KOPT-K1 (cell line): ENCODE measurements around the gene SSR4.
"Not testable (repeated sequence)": the region's sequence is repeated elsewhere in the genome, so short reads cannot be mapped to it uniquely, and the experiment has no call there.

ENCODE experiments used
- H3K27ac ChIP-seq: fragments of 200-600 bp; sonication (generic); 2 replicates; pipeline ENCODE4 v1.5.1; 2016; ENCODE audit warnings: antibody characterized with exemption, mild to moderate bottlenecking, low read depth, low read length; ENCODE audit not compliant: poor library complexity, severe bottlenecking
- H3K36me3 ChIP-seq: fragments of 200-600 bp; sonication (generic); 2 replicates; pipeline ENCODE4 v1.5.1; 2017; ENCODE audit warnings: antibody characterized with exemption, mild to moderate bottlenecking, low read length, moderate library complexity; ENCODE audit not compliant: insufficient read depth
- H3K9me3 ChIP-seq: fragments of 200-600 bp; sonication (generic); 2 replicates; pipeline ENCODE4 v1.5.1; 2017; ENCODE audit warnings: antibody characterized with exemption, low read length, mild to moderate bottlenecking; ENCODE audit not compliant: insufficient read depth, poor library complexity, severe bottlenecking

The SSR4 gene

DNA sequence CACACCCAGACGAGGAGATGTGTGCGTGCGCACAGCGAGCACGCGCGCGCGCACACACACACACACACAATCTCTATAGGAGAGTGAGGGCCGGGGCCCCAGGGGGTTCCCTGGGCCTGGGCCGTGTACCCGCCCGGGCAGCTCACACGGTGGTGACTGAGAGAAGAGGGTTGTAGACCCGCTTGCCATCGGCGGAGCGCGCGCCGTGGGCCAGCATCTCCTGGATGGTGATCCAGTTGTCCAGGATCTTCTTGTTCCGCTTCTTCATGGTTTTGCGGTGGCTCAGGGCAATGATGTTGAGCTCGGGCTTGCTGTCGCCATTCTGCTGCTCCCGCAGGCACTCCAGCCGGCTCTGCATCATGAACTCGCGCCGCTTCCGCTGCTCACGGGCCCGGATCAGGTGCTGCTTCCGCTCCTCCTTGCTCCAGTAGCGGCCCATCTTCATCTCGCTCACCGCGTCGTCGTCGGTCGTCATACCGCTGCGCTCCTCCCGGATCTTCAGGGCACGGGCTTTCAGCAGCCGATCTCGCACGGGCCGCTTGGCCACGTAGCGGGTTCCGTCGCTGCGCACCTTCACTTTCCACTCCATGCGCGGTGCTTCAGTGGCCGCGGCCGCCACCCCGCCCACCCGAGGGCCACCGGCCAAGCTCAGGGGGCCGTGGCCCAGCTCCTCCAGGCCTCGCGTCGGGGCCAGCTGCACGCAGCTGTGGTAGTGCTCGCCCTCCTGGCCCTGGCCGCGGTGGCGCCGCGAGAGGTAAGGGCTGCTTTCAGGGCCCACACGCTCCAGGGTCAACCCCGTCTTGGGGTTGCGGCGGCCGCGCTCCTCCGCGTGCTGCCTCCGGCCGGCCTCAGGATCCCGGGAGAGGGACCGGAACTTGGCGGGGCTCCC, 9.0 kb downstream of the SSR4 start:
- H3K36me3 ChIP-seq, result peaks cover 11% of the 10 kb centered on the region
- H3K27ac ChIP-seq, result no peak overlapping the region
- no peaks in the 10 kb centered on the region for H3K9me3 ChIP-seq

DNA sequence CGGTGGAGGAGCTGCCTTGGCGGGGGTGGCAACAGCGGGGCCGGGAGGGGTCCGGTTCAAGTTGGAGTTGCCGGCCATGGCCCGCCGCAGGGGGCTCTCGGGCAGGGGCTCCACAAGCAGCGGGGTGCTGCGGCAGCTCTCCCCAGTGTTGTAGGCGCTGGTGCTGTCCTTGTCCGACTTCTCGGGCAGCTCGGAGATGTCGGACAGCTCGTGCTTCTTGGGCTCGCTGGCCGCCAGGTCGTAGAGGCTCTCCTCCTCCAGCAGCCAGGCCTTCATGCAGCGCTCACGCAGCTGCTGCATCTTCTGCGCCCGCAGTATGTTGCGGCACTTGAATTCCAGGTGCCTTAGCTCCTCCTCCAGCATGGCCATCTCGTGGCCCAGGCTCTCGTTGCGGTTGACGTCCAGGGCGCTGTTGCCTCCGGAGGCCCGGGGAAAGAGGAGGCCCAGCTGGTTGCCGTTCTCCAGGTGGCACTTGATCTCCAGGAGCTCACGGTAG, 9.7 kb downstream of the SSR4 start:
- Histone ChIP-seq H3K27ac (no peak overlapping the region), H3K9me3 (no peaks in the 10 kb centered on the region), H3K36me3 (peaks cover 4% of the 10 kb centered on the region; the same call in 1 of the 2 replicates)

DNA sequence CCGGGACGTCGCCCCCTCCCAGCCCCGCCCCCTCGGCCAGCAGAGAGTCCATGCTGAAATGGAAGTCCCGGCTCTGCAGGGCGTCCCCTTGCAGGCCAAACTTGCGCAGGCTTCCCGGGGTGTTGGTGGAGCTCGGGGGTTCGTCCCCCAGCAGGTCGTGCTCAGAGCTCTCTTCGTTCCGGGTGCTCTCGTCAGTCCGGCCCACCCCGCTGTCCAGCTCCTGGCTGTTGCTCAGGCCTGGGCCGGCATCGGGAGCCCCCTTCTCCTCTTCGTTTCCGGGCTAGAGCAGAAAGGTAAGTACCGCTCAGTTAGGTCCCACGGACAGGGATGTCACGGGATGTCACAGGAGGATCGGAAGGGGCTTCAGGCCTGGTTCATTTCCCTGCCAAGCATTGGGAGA, 10.2 kb downstream of the SSR4 start:
- Histone ChIP-seq H3K9me3 (no peaks in the 10 kb centered on the region), H3K36me3 (no peaks in the 10 kb centered on the region), H3K27ac (no peak overlapping the region)

DNA sequence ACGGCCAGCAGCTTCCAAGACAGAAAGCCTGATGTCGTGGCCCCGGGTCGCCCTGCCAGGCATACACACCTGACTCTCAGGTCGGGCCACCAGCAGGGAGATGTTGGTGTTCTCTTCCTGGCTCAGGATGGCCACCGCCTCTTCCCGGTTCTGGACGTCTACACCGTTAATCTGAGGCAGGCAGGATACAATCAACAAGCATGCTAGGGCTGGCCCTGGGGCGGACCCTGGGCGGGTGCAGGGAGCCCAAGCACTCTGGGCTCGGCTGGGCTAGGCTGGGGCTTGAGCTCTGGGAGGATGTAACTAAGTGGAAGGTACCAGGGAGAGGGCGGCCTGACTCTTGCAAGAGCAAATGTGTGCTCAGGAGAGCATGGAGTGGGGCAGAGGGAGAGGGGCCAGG, 11.0 kb downstream of the SSR4 start:
- H3K36me3 ChIP-seq, result no peaks in the 10 kb centered on the region
- no peak overlapping the region for H3K27ac ChIP-seq
- H3K9me3 ChIP-seq, result no peaks in the 10 kb centered on the region

DNA sequence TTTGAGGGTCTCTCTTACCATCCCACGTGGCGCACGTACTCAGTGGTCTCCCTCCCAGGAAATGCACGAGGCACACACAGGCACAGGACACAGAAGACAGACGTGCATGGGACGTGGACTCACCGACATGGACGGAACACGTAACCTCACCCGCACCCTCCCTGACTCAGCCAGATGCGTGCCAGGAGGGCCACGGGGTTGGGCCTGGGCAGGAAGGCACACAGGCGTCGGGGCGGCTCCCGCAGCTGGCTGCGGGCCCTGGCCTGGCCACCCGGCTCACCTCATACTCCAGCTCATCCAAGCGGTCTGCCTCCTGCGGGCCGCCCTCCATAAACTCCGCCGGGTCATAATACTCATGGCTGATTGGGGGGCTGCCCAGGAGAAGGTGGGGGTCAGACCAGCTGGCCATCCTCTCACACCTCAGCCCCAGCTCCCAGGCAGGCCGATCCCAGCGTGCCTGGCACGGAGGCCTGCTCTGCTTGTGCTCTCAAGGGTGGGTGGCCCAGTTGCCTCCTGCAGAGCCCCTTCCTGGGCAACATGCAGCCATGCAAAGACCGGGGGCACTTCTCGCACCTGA, 12.6 kb downstream of the SSR4 start:
- Histone ChIP-seq H3K36me3 (no peaks in the 10 kb centered on the region), H3K27ac (no peak overlapping the region), H3K9me3 (no peaks in the 10 kb centered on the region)

DNA sequence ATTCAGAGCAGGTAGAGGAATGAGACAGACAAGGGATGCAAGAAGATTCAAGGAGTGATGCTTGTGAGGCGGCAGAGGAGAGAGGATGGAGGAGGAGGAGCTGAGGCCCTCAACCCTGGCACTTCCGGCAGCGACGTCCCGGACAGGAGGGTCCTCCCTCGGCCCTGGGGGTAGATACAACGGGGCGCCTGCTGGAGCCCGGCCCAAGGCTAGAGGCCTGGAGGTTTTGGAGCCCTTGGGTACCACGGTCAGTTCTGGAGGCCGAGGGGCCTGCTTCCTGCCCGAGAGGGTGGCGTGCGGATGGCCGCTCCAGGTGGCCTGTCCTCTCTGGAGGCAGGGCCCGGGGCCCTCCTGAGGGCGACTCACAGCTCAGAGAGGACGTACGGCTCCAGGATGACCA, 13.5 kb downstream of the SSR4 start:
- H3K36me3 ChIP-seq, result no peaks in the 10 kb centered on the region
- H3K27ac ChIP-seq, result no peak overlapping the region
- no peaks in the 10 kb centered on the region for H3K9me3 ChIP-seq

DNA sequence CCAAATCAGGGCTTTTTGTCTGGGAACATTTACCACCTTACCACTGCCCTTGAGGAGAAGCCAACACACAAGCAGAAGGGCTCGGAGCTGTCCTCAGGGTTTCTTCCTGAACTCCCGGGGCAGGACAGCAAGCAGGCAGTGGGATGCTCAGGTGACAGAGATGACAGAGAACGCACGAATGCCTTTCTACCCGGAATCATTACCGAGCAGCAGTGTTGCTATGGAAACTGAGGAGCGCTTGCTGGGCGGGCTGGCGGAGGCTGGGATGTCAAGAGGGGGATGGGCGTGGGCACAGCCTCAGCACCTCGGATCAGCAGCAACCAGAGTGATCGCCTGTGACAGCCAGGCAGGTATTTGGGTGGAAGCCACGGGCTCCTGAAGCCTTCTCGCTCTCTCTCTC, 17.8 kb downstream of the SSR4 start:
- Histone ChIP-seq H3K27ac (no peak overlapping the region), H3K36me3 (no peaks in the 10 kb centered on the region), H3K9me3 (no peaks in the 10 kb centered on the region)

DNA sequence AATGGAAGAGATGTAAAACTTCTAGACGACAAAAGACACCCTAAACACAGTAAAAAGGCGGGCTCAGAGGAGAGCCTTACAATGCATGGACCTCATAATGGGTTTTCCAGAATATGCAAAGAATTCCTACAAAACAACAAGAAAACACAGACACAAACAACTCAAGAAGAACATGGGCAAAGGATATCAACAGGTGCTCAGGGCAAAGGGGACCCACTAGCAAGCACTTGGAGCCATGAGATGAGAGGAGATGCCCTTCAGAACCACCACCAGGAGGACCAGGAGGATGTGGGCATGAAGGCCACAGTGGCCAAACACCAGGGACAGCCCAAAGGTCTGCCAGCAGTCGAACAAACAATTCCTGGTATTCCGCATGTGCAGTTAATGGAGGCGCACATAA, 18.7 kb downstream of the SSR4 start:
- Histone ChIP-seq H3K9me3 (no peaks in the 10 kb centered on the region), H3K36me3 (no peaks in the 10 kb centered on the region), H3K27ac (no peak overlapping the region)

DNA sequence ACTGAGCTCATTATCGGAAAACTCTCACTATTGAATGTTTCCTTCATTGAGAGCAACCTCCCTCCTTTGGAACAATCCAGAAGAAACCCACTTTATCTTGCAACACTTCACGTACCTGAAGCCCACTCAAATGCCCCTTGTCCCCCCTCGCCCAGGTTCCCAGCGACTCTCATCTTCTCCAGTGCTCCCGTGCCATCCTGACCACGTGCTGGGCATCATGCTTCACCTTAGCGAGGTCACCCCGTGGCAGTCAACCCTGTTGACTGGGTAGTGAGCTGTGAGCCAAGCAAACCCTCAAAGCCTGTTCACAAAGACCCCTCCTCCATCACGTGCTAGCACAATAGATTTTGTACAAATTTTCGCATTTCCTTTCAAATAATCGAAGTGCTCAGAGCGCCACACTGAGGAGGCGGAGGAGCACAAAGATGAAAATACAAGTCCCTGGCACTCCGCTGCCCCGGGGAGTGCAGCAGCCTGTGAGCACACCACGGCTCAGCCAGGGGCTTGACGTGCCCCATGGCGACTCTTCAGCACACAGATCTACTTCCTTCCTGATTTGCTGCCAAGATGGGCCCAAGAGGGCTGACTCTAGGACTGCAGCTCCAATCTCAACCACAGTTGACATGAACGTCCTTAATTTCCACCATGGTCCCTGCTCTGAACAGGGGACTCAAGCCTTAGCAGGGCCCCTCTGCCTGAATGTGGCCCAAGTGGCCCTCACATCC, 20.3 kb downstream of the SSR4 start:
- Histone ChIP-seq H3K36me3 (no peaks in the 10 kb centered on the region), H3K27ac (no peak overlapping the region), H3K9me3 (no peaks in the 10 kb centered on the region)

DNA sequence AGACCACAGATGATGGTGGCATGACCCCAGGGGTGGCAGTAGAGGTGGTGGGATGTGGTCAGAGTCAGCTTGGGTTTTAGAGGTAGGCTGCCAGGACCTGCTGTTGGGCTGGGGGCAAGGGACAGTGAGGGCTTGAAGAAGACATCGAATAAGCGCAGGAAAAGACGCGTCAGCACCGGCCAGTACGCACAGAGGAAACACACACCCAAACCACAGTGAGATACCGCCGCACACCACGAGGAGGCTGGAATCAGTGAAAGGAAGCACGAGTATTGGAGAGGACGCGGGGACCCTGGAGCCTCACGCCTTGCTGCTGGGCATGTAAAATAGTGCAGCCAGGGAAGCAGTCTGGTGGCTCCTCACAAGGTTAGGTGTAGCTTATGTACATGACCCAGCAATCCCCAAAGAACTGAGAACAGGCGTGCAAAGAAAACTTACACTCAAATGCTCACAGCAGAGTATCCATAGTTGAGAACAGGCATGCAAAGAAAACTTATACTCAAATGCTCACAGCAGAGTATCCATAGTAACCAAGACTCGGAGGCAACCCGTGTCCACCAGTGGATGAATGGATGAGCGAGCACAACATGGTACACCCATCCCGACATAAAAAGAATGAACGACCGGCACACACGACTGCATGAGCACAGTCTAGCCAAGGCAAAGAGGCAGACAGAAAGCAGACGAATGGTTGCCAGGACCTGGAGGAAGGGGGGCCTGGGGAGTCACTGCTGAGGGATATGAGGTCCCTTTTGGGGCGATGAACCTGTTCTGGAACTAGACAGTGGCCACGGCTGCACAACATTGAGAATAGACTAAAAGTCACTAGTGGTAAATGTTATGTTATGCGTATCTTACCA, 22.6 kb downstream of the SSR4 start:
- no peaks in the 10 kb centered on the region for H3K36me3 ChIP-seq
- H3K9me3 ChIP-seq, result no peaks in the 10 kb centered on the region
- H3K27ac ChIP-seq, result no peak overlapping the region

DNA sequence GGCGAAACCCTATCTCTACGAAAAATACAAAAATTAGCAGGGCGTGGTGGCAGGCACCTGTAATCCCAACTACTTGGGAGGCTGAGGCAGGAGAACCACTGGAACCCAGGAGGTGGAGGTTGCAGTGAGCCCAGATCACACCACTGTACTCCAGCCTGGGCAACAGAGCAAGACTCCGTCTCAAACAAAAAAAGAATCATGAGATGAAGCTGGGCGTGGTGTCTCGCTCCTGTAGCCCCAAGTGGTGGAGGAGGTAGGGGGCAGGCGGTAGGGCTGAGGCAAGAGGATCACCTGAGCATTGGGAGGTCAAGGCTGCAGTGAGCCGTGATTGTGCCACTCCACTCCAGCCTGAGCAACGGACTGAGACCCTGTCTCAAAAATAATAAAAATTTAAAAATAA, 23.6 kb downstream of the SSR4 start:
- not testable (repeated sequence) for H3K9me3 ChIP-seq, H3K36me3 ChIP-seq, H3K27ac ChIP-seq

DNA sequence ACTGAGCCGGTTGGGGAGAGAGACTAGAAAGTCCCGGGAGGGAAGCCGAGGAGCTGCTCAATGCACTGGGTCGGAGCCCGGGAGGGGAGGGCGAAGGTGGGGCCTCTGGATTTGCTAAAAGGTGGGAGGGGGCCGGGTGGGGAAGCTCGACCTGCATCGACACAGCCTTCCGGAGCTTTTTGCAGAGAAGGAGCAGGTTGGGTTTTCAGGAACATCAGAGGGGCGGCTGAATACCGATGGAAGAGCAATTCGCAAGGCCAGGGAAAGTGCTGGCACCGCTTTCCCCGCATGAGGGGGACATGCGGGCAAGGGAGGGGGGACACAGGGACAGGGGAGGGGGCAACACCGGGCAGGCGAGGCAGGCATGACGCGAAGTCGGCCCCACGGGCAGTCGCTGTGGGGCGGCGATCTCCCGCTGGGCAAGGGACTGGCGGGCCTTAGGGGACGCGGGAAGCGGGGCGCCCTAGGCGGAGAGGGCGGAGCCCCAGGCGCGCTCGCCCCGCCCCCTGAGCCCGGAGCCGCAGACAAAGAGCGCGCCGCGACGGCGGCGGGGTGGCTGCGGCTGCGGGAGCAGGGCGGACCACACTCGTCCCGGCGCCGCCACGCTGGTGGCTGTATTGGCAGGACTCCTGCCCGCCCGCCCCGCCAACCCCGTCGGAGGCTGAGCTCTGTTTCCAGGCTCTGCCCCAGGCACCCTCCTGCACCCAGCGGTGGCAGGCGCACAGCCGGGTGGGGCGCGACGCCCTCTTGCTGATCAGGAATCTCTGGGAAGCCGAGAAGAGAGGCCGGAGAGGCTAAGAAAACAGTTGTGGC, 24.3 kb downstream of the SSR4 start:
- no peaks in the 10 kb centered on the region for H3K9me3 ChIP-seq
- H3K27ac ChIP-seq, result peak overlapping the region; percentile 22
- H3K36me3 ChIP-seq, result no peaks in the 10 kb centered on the region

DNA sequence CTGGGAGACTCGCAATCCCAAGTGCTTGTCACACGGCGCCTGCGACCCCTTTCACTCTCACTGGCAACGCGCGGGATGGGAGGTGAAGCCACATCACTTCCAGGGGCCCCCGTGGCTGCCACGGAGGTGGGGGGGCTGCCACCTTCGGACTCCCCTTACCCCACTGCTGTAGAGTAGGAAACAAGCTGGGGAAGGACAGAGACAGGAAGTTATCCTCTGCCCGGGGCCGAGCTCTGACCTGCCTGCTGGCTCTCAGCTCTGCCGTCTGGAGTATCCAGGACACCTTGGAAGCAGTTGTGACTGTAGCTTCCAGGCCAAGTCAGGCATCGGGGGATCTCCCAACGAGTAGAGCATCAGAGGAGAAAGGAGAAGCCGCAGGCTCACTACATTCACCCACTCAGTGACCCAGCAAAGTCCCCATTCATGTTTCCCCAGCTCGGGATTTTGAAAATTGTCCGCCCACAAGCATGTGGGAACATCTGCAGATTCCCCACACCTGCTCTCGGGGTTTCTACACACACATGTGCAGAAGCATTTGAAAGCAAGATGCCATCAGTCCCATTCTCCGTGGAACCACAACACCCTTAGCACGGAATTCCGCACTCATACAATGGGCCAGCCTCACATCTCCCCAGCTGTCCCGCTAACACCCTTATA, 25.0 kb downstream of the SSR4 start:
- H3K9me3 ChIP-seq, result no peaks in the 10 kb centered on the region
- H3K27ac ChIP-seq, result peak overlapping the region; percentile 22
- H3K36me3 ChIP-seq, result no peaks in the 10 kb centered on the region

DNA sequence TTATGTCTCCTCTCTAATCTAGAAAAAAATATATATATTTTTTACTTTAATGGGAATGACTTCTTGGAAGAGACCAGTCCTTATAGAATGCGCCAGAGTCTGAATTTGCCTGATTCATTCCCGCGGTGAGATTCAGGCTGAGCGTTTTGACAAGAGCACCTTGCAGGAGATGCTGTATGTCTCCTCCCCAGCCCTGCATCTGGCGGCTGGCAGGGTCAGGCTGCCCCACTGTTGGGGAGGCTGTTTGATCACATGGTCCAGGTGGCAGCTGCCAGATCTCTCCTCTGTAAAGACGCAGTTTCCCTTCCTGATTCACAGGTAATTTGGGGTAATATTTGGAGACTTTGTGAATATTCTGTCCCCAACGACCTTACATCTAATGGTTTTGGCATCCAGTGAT, 26.1 kb downstream of the SSR4 start:
- H3K27ac ChIP-seq, result no peak overlapping the region
- H3K9me3 ChIP-seq, result no peaks in the 10 kb centered on the region
- H3K36me3 ChIP-seq, result no peaks in the 10 kb centered on the region
